Activated CD4-positive, alpha-beta T cell treated with anti-CD3 and anti-CD28 coated beads, Interleukin-2, amount 10 ng/mL, durations not matched to agents 24 days and 14 days (primary cell): Measurements from ENCODE around the gene IGSF11. TPM values are rescaled to one million over a fixed set of nuclear protein-coding genes. Genes with fewer than 3 reads are reported as not detected.
"Not testable (repeated sequence)": the region's sequence is repeated elsewhere in the genome, so short reads cannot be mapped to it uniquely, and the experiment has no call there.

Experiments used
- DNase-seq: peaks from one replicate; pipeline ENCODE4 v3.0.0; 2022
- H3K27ac Mint-ChIP-seq: one replicate; pipeline ENCODE4 v1.8.0; 2022; ENCODE audit warnings: mild to moderate bottlenecking, mixed read lengths
- H3K27me3 Mint-ChIP-seq: one replicate; pipeline ENCODE4 v1.8.0; 2022; ENCODE audit warnings: mixed read lengths
- H3K36me3 Mint-ChIP-seq: one replicate; pipeline ENCODE4 v1.8.0; 2022; ENCODE audit warnings: low read depth, mild to moderate bottlenecking, mixed read lengths
- H3K4me1 Mint-ChIP-seq: one replicate; pipeline ENCODE4 v1.8.0; 2021; ENCODE audit warnings: mixed read lengths
- H3K4me3 Mint-ChIP-seq: one replicate; pipeline ENCODE4 v1.8.0; 2022; ENCODE audit warnings: mild to moderate bottlenecking, moderate library complexity, mixed read lengths
- H3K9me3 Mint-ChIP-seq: one replicate; pipeline ENCODE4 v1.8.0; 2021; ENCODE audit warnings: mixed read lengths
- intact Hi-C: fragments of 100-400 bp; cut with micrococcal nuclease; formaldehyde crosslinking; loops from one replicate; pipeline ENCODE4 v1.15.1; 2023
- total RNA-seq: library from RNA; stranded (reverse); gene quantifications from 2 replicates; pipeline ENCODE4 v1.2.3, GENCODE V29; 2022

The IGSF11 gene
- total RNA-seq, 1 donor from 2014 or later: not detected

DNA sequence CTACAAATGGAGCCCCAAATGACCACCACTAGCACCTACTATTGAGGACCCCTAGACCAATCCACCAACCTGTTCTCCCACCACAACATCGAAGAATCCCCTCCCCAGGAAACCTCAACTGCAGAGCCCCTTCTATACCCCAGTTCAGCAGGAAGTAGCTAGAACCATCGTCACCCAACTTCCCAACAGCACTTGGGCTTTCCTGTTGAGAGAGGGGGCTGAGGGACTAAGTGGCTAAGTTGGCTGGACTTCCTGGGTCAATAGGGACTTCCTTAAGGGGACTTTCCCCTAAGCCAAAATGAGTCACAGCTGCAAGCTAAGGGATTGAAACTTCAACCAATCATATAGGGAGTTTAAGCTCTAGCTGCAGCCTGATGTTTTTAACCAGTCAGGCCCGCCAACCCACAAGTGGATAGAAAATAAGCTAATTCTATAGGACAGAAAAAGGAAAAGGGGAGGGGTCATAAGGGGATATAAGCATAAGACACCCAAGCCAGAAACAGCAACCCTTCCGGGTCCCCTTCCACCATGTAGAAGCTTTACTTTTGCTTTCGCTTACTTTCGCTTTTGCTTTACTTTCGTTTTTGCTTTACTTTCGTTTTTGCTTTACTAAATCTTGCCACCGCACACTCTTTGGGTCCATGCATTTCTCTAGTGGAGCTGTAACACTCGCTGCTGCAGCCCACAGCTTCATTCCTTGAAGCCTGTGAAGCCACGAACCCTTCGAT is 183.0 kb downstream of the IGSF11 start:
- Mint-ChIP-seq H3K9me3 (peaks cover 13% of the 10 kb centered on the region), H3K4me3 (peak overlapping the region; percentile 52)
- H3K36me3 Mint-ChIP-seq, H3K27me3 Mint-ChIP-seq, intact Hi-C loops, H3K4me1 Mint-ChIP-seq, H3K27ac Mint-ChIP-seq: not testable (repeated sequence)
- peak; percentile 62 for DNase-seq

DNA sequence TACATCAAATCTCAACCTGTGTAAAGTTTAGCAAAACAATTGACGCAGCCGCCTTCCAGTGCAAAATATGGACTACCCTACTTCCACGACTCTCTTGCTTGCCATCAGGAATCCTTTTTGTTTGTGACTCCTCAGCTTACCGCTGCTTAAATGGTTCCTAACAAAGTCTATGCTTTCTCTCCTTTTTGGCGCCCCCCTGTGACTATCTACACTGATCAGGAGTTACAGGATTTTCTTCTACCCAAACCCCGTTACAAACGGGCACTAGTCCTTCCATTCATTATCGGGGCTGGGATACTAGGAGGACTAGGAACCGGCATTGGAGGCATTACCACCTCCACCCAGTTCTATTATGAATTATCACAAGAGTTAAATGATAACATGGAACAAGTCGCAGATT is 184.0 kb downstream of the IGSF11 start:
- Mint-ChIP-seq H3K9me3 (peaks cover 13% of the 10 kb centered on the region), H3K4me3 (no peak overlapping the region), H3K27ac (no peak overlapping the region), H3K27me3 (no peaks in the 10 kb centered on the region), H3K36me3 (no peaks in the 10 kb centered on the region), H3K4me1 (peaks cover 7% of the 10 kb centered on the region)
- intact Hi-C loops: no loop called here
- DNase-seq: no peak

Other genes with a start within 250 kb of the IGSF11 start
- not detected in 2 replicates for gene TEX55, start 111.3 kb upstream of the IGSF11 start, total RNA-seq
- not detected in 2 replicates for gene UPK1B, start 138.8 kb upstream of the IGSF11 start, total RNA-seq
- gene B4GALT4, start 206.0 kb upstream of the IGSF11 start, total RNA-seq: 14.8 and 15.5 TPM in 2 replicates